Panc1 (cell line): ENCODE measurements around the gene ABHD15. TPM values are rescaled to one million over a fixed set of nuclear protein-coding genes. Genes with fewer than 3 reads are reported as not detected.
A peak's percentile ranks its signal among the peaks of the same experiment; 100 is the strongest.

Experiments used
- ATAC-seq: fragments of 200-7000 bp; cut with Tn5 transposase; 2 replicates; pipeline ENCODE4 v1.9.1; 2020; ENCODE audit warnings: mild to moderate bottlenecking, moderate library complexity
- BruUV-seq: library from RNA; stranded (reverse); fragments of 400-500 nt; replicated peaks from 2 replicates; lab custom pipeline; 2021; lab: Mats Ljungman, UMichigan
- CTCF ChIA-PET: fragments of 300-600 bp; sonication (Branson Sonifier 250); formaldehyde crosslinking; loops from one replicate; lab custom pipeline; 2022; ENCODE audit warnings: antibody characterized with exemption; lab: Charles Lee
- POLR2A ChIA-PET: fragments of 300-600 bp; sonication (Branson Sonifier 250); formaldehyde crosslinking; loops from one replicate; lab custom pipeline; 2022; ENCODE audit warnings: antibody characterized with exemption; lab: Charles Lee
- DNase-seq: peaks from one replicate; pipeline ENCODE4 v3.0.0-alpha.2; 2010; ENCODE audit warnings: low read depth, low spot score
- H3K27ac ChIP-seq: 2 replicates; pipeline ENCODE4 v1.5.1; 2011; ENCODE audit warnings: mild to moderate bottlenecking, low read length, inconsistent platforms
- H3K27me3 ChIP-seq: fragments of 200-500 bp; sonication (Bioruptor generic); 2 replicates; pipeline ENCODE4 v1.6.0; 2014; ENCODE audit warnings: low read length, inconsistent platforms; ENCODE audit not compliant: control insufficient read depth, insufficient read depth
- H3K36me3 ChIP-seq: fragments of 200-500 bp; sonication (Bioruptor generic); 2 replicates; pipeline ENCODE4 v1.5.1; 2014; ENCODE audit warnings: inconsistent platforms, mild to moderate bottlenecking, low read length, moderate library complexity; ENCODE audit not compliant: control insufficient read depth, insufficient read depth
- H3K4me1 ChIP-seq: 2 replicates; pipeline ENCODE4 v1.5.1; 2011; ENCODE audit warnings: inconsistent platforms, mild to moderate bottlenecking, low read length, moderate library complexity; ENCODE audit not compliant: control insufficient read depth, insufficient read depth
- H3K4me3 ChIP-seq, 2 experiments: 2 replicates each; pipeline ENCODE4 v1.5.1; 2011 to 2012; ENCODE audit warnings: low read depth in 2 of 2, low read length in 2 of 2, mild to moderate bottlenecking in 2 of 2, inconsistent platforms in 1 of 2, moderate library complexity in 1 of 2
- H3K9me3 ChIP-seq: fragments of 200-500 bp; sonication (Bioruptor generic); 2 replicates; pipeline ENCODE4 v1.5.1; 2014; ENCODE audit warnings: low read depth, mild to moderate bottlenecking, inconsistent platforms, low read length, moderate library complexity; ENCODE audit not compliant: control insufficient read depth, insufficient read depth
- CTCF ChIP-seq: fragments of 450-650 bp; IDR thresholded peaks from 2 replicates; pipeline ENCODE4 v1.5.1; 2017; ENCODE audit warnings: mild to moderate bottlenecking
- POLR2AphosphoS5 ChIP-seq: IDR thresholded peaks from 2 replicates; pipeline ENCODE4 v1.6.1; 2012; ENCODE audit warnings: mild to moderate bottlenecking, low read depth, low read length, moderate library complexity
- SIN3A ChIP-seq: IDR thresholded peaks from 2 replicates; pipeline ENCODE4 v1.6.1; 2012; ENCODE audit warnings: low read depth, mild to moderate bottlenecking, low read length, moderate library complexity, borderline replicate concordance; ENCODE audit not compliant: insufficient read depth
- TCF7L2 ChIP-seq: IDR thresholded peaks from 2 replicates; pipeline ENCODE4 v1.6.1; 2011; ENCODE audit warnings: mild to moderate bottlenecking, low read depth, low read length, inconsistent platforms
- in situ Hi-C: cut with HindIII; loops from 2 replicates; pipeline ENCODE4 v1.10.0; 2016; ENCODE audit warnings: low sequenced_read_pairs, low pct_unique_long_range_greater_than_20kb
- intact Hi-C: fragments of 100-400 bp; cut with micrococcal nuclease; formaldehyde crosslinking; loops from one replicate; pipeline ENCODE4 v1.10.0; 2022; ENCODE audit not compliant: unreplicated experiment
- total RNA-seq: library from RNA; stranded (reverse); gene quantifications from one replicate; pipeline ENCODE4 v1.2.1, GENCODE V29; 2021; ENCODE audit not compliant: unreplicated experiment
- TF ChIP-seq, protein P1 (sequence below), 2 experiments: IDR thresholded peaks; 2 replicates each; pipeline ENCODE4 v1.6.1; 2011 to 2012; ENCODE audit warnings: low read depth in 2 of 2, control low read depth in 1 of 2, low read length in 1 of 2, mild to moderate bottlenecking in 1 of 2, moderate library complexity in 1 of 2; ENCODE audit not compliant: insufficient read depth in 1 of 2

ABHD15 gene
- total RNA-seq, 1 experiment from 2014 or later: 33.7 TPM

- intact Hi-C loops: no loop called here
- Histone ChIP-seq H3K4me1 (peaks cover 14% of the 10 kb centered on the region), H3K27ac (peak within 1 kb of the TSS; percentile 92), H3K36me3 (no peaks in the 10 kb centered on the region), H3K27me3 (no peaks in the 10 kb centered on the region), H3K4me3 (peak within 1 kb of the TSS; percentile 81 to 88), H3K9me3 (no peaks in the 10 kb centered on the region)
- in situ Hi-C loops: no loop called here
- no peak for TF ChIP-seq CTCF
- TF ChIP-seq, protein P1, sequence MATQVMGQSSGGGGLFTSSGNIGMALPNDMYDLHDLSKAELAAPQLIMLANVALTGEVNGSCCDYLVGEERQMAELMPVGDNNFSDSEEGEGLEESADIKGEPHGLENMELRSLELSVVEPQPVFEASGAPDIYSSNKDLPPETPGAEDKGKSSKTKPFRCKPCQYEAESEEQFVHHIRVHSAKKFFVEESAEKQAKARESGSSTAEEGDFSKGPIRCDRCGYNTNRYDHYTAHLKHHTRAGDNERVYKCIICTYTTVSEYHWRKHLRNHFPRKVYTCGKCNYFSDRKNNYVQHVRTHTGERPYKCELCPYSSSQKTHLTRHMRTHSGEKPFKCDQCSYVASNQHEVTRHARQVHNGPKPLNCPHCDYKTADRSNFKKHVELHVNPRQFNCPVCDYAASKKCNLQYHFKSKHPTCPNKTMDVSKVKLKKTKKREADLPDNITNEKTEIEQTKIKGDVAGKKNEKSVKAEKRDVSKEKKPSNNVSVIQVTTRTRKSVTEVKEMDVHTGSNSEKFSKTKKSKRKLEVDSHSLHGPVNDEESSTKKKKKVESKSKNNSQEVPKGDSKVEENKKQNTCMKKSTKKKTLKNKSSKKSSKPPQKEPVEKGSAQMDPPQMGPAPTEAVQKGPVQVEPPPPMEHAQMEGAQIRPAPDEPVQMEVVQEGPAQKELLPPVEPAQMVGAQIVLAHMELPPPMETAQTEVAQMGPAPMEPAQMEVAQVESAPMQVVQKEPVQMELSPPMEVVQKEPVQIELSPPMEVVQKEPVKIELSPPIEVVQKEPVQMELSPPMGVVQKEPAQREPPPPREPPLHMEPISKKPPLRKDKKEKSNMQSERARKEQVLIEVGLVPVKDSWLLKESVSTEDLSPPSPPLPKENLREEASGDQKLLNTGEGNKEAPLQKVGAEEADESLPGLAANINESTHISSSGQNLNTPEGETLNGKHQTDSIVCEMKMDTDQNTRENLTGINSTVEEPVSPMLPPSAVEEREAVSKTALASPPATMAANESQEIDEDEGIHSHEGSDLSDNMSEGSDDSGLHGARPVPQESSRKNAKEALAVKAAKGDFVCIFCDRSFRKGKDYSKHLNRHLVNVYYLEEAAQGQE (IDR thresholded peaks at IDR 0.05; ENCODE audit: insufficient read depth in 1 of 2, low read depth in 2 of 2, low read length in 1 of 2): no peak
- TF ChIP-seq SIN3A: 0 out of 2 replicates have a peak, but pooled peaks have one; percentile 27
- TF ChIP-seq TCF7L2: no peak
- peak; percentile 64; the same call in 1 of the 2 replicates for TF ChIP-seq POLR2AphosphoS5
- ChIA-PET CTCF (interaction anchor here (0.7 kb wide), 1 partner anchor 12 kb away, joined by 5 read pairs; no protein-coding TSS in a partner anchor), POLR2A (interaction anchor here (0.7 kb wide), 1 partner anchor 218 kb away, joined by 3 read pairs; no protein-coding TSS in a partner anchor)
- ATAC-seq (peak; percentile 73), DNase-seq (no peak)
- BruUV-seq: no TSS peak
Measured at GRCh38 chr17:29568331-29569244, 1.8 kb upstream of the ABHD15 start, which contains the start of gene TP53I13. Gene TP53I13, plus strand, starts transcription at chr17:29568701. Its CDS starts 58 bp downstream, at chr17:29568759.

- intact Hi-C loops: no loop called here
- H3K27ac ChIP-seq: peak overlapping the region; percentile 92
- CTCF ChIA-PET: interaction anchor here (0.5 kb wide), 1 partner anchor 740 kb away, joined by 4 read pairs; no protein-coding TSS in a partner anchor
- in situ Hi-C loops: no loop called here
- TSS peak; percentile 84 for BruUV-seq
- peak overlapping the region; percentile 81 to 88 for H3K4me3 ChIP-seq
- H3K36me3 ChIP-seq: no peaks in the 10 kb centered on the region
- POLR2A ChIA-PET: interaction anchor here (0.7 kb wide), 1 partner anchor 219 kb away, joined by 3 read pairs; no protein-coding TSS in a partner anchor
- no peaks in the 10 kb centered on the region for H3K9me3 ChIP-seq
- DNase-seq: no peak
- ATAC-seq: peak; percentile 66
- H3K4me1 ChIP-seq: peaks cover 14% of the 10 kb centered on the region
- TF ChIP-seq TCF7L2 (no peak), CTCF (peak; percentile 72)
- TF ChIP-seq, protein P1 (IDR thresholded peaks at IDR 0.05; ENCODE audit: insufficient read depth in 1 of 2, low read depth in 2 of 2, low read length in 1 of 2): no peak
- H3K27me3 ChIP-seq: no peaks in the 10 kb centered on the region
Measured at GRCh38 chr17:29567554-29568330, 905 bp upstream of the ABHD15 start.
